ENCODE measurements around the gene GULP1. TPM values are rescaled to one million over a fixed set of nuclear protein-coding genes. Genes with fewer than 3 reads are reported as not detected.

GULP1 gene
- total and polyA plus RNA-seq, 10 of the 15 experiments (the other 5 are each of a cell fraction or from before 2014, with no cell fraction given): 0.02 to 1.3 (median 0.15) TPM; not detected in 5

DNA sequence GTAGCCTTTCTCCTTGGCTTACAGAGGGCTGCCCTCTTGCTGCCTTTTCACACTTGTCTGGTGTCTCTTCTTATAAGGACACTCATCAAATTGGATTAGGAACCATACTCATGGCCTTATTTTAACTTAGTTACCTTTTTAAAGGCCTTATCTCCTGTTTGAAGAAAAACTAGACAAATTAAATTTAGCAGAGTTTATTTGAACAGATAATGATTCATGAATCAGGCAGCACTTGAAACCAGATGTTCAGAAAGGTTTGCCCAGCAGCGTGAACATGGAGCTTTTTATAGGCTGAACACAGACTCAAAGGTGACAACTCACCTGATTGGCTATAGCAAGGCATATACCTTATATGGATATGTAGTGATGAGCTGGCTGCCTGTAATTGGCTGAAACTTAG, 238.0 kb downstream of the GULP1 start:
- no peaks in the 10 kb centered on the region for H3K27me3 ChIP-seq (replicated peaks in 1 of 2; ENCODE audit: control insufficient read depth in 2 of 2, insufficient read depth in 2 of 2, low read length in 1 of 2)
- no peaks in the 10 kb centered on the region for H3K79me2 ChIP-seq (ENCODE audit: control insufficient read depth, insufficient read depth, low read length)
- FAIRE-seq (no peak), ATAC-seq (no peak), DNase-seq (ENCODE audit: low read depth, low spot score) (no peak)
- no peak overlapping the region for H3K4me2 ChIP-seq (ENCODE audit: control insufficient read depth, insufficient read depth)
- no peak overlapping the region for H2AFZ ChIP-seq (ENCODE audit: control insufficient read depth, low read depth, low read length)
- 12% methylated on average over 1 of the region's 1 CpG for WGBS (ENCODE audit: insufficient coverage, insufficient replicate concordance, low lambda C conversion rate, missing lambda C conversion rate)
- no peak overlapping the region for H3K9ac ChIP-seq (ENCODE audit: control insufficient read depth, insufficient read depth, low read length)
- no peaks in the 10 kb centered on the region for H3K9me3 ChIP-seq (replicated peaks; ENCODE audit: control insufficient read depth, insufficient read depth, low read length)
- H4K20me1 ChIP-seq (ENCODE audit: control insufficient read depth, insufficient read depth): no peaks in the 10 kb centered on the region
- ChIA-PET CTCF (interaction anchor here (0.8 to 2.0 kb wide), 5 partner anchors 449 to 882 kb away, joined by 3 to 8 read pairs (median 4); no protein-coding TSS in a partner anchor), SMC1A (ENCODE audit: uncharacterized antibody, unreplicated experiment) (interaction anchor here (0.6 to 9.6 kb wide), 4 partner anchors 47 to 888 kb away, joined by 3 to 172 read pairs (median 4); no protein-coding TSS in a partner anchor), POLR2A (no interaction called here), RAD21 (ENCODE audit: unreplicated experiment) (interaction anchor here (7.8 kb wide), 1 partner anchor 453 kb away, joined by 88 read pairs; no protein-coding TSS in a partner anchor)
- no TSS peak for BruUV-seq (replicated peaks)
- in situ Hi-C loops (cut with MboI): no loop called here
- no peaks in the 10 kb centered on the region for H3K36me3 ChIP-seq (ENCODE audit: control insufficient read depth in 2 of 2, insufficient read depth in 2 of 2, low read length in 1 of 2)
- H3K27ac ChIP-seq (ENCODE audit: control insufficient read depth, insufficient read depth): no peak overlapping the region
- no peak overlapping the region for H3K4me3 ChIP-seq
- no peak for TF ChIP-seq POLR2AphosphoS5 (IDR thresholded peaks at IDR 0.05; ENCODE audit: low read length)
- intact Hi-C loops (cut with micrococcal nuclease; ENCODE audit: unreplicated experiment): loop anchor here (5.0 kb wide), 2 partner anchors 563 to 758 kb away; no protein-coding TSS in a partner anchor
- H3K4me1 ChIP-seq (ENCODE audit: control insufficient read depth, insufficient read depth, low read length): no peaks in the 10 kb centered on the region

GRCh38 chr2:188534875-188535274, 243.2 kb downstream of the GULP1 start:
- Histone ChIP-seq H3K27ac (ENCODE audit: control insufficient read depth, insufficient read depth) (no peak overlapping the region), H3K4me2 (ENCODE audit: control insufficient read depth, insufficient read depth) (no peak overlapping the region), H3K4me1 (ENCODE audit: control insufficient read depth, insufficient read depth, low read length) (no peaks in the 10 kb centered on the region), H3K4me3 (no peak overlapping the region), H3K9ac (ENCODE audit: control insufficient read depth, insufficient read depth, low read length) (no peak overlapping the region), H3K27me3 (replicated peaks in 1 of 2; ENCODE audit: control insufficient read depth in 2 of 2, insufficient read depth in 2 of 2, low read length in 1 of 2) (no peaks in the 10 kb centered on the region), H4K20me1 (ENCODE audit: control insufficient read depth, insufficient read depth) (no peaks in the 10 kb centered on the region), H3K79me2 (ENCODE audit: control insufficient read depth, insufficient read depth, low read length) (no peaks in the 10 kb centered on the region), H2AFZ (ENCODE audit: control insufficient read depth, low read depth, low read length) (no peak overlapping the region), H3K9me3 (replicated peaks; ENCODE audit: control insufficient read depth, insufficient read depth, low read length) (no peaks in the 10 kb centered on the region), H3K36me3 (ENCODE audit: control insufficient read depth in 2 of 2, insufficient read depth in 2 of 2, low read length in 1 of 2) (no peaks in the 10 kb centered on the region)
- ATAC-seq (no peak), DNase-seq (ENCODE audit: low read depth, low spot score) (no peak), FAIRE-seq (no peak)
- CTCF ChIA-PET: no interaction called here
- SMC1A ChIA-PET (ENCODE audit: uncharacterized antibody, unreplicated experiment): no interaction called here
- WGBS (ENCODE audit: insufficient coverage, insufficient replicate concordance, low lambda C conversion rate, missing lambda C conversion rate): 4% methylated on average over 2 of the region's 2 CpGs
- in situ Hi-C loops (cut with MboI): no loop called here
- intact Hi-C loops (cut with micrococcal nuclease; ENCODE audit: unreplicated experiment): no loop called here
- BruUV-seq (replicated peaks): no TSS peak
- POLR2A ChIA-PET: no interaction called here
- RAD21 ChIA-PET (ENCODE audit: unreplicated experiment): no interaction called here
- TF ChIP-seq, protein P1, sequence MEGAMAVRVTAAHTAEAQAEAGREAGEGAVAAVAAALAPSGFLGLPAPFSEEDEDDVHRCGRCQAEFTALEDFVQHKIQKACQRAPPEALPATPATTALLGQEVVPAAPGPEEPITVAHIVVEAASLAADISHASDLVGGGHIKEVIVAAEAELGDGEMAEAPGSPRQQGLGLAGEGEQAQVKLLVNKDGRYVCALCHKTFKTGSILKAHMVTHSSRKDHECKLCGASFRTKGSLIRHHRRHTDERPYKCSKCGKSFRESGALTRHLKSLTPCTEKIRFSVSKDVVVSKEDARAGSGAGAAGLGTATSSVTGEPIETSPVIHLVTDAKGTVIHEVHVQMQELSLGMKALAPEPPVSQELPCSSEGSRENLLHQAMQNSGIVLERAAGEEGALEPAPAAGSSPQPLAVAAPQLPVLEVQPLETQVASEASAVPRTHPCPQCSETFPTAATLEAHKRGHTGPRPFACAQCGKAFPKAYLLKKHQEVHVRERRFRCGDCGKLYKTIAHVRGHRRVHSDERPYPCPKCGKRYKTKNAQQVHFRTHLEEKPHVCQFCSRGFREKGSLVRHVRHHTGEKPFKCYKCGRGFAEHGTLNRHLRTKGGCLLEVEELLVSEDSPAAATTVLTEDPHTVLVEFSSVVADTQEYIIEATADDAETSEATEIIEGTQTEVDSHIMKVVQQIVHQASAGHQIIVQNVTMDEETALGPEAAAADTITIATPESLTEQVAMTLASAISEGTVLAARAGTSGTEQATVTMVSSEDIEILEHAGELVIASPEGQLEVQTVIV (IDR thresholded peaks at IDR 0.05; ENCODE audit: borderline replicate concordance, partially characterized antibody): no peak
- TF ChIP-seq IRF4 (IDR thresholded peaks at IDR 0.05; ENCODE audit: low read depth, low read length) (no peak), HDAC2 (IDR thresholded peaks at IDR 0.05) (no peak), PML (IDR thresholded peaks at IDR 0.05; ENCODE audit: low read length) (no peak), NRF1 (conservative IDR thresholded peaks at IDR 0.05; ENCODE audit: low read depth, low read length) (no peak), BHLHE40 (IDR thresholded peaks at IDR 0.05; ENCODE audit: borderline replicate concordance in 1 of 2, low read depth in 2 of 2, low read length in 1 of 2) (no peak), RAD51 (IDR thresholded peaks at IDR 0.05) (no peak), RELA (IDR thresholded peaks at IDR 0.05; ENCODE audit: borderline replicate concordance, partially characterized antibody) (no peak), CHD1 (IDR thresholded peaks at IDR 0.05; ENCODE audit: low read depth, low read length) (no peak), MTA3 (IDR thresholded peaks at IDR 0.05; ENCODE audit: borderline replicate concordance, low read length) (no peak), STAT3 (IDR thresholded peaks at IDR 0.05; ENCODE audit: low read depth, low read length) (no peak), MXI1 (IDR thresholded peaks at IDR 0.05; ENCODE audit: low read depth, low read length) (no peak), BRCA1 (IDR thresholded peaks at IDR 0.05; ENCODE audit: low read depth, low read length) (no peak), KDM1A (IDR thresholded peaks at IDR 0.05; ENCODE audit: borderline replicate concordance) (no peak), RCOR1 (conservative IDR thresholded peaks at IDR 0.05; ENCODE audit: low read depth, low read length) (no peak), ZNF24 (IDR thresholded peaks at IDR 0.05) (no peak), LARP7 (IDR thresholded peaks at IDR 0.05) (no peak)
- TF ChIP-seq, protein P2, sequence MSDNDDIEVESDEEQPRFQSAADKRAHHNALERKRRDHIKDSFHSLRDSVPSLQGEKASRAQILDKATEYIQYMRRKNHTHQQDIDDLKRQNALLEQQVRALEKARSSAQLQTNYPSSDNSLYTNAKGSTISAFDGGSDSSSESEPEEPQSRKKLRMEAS (IDR thresholded peaks at IDR 0.05; ENCODE audit: low read depth, low read length): no peak
